Activated CD8-positive, alpha-beta memory T cell treated with anti-CD3 and anti-CD28 coated beads, Interleukin-2, amount 50 U/mL, for 24 hours (primary cell): Measurements from ENCODE around the gene CACNA1G.

ENCODE experiments used
- DNase-seq: peaks from one replicate; pipeline ENCODE4 v3.0.0-alpha.2; 2020; ENCODE audit errors: extremely low read depth

CACNA1G gene

GRCh38 chr17:50548831-50549230 lies 11.7 kb upstream of the CACNA1G start:
- DNase-seq: no peak

- no peak for DNase-seq
These were observed 11.1 kb upstream of the CACNA1G start for GRCh38 chr17:50549256-50549941.

GRCh38 chr17:50549969-50550368 lies 10.5 kb upstream of the CACNA1G start:
- DNase-seq: no peak

- no peak for DNase-seq
These were observed 9.7 kb upstream of the CACNA1G start for GRCh38 chr17:50550661-50551432.

GRCh38 chr17:50551433-50551815 lies 9.1 kb upstream of the CACNA1G start:
- no peak for DNase-seq

GRCh38 chr17:50551884-50552283 lies 8.6 kb upstream of the CACNA1G start:
- DNase-seq: no peak

- no peak for DNase-seq
These were observed 6.3 kb upstream of the CACNA1G start for GRCh38 chr17:50554201-50554600.

- DNase-seq: no peak
These were observed 3.7 kb upstream of the CACNA1G start for GRCh38 chr17:50556803-50557202.

- no peak for DNase-seq
These were observed 2.9 kb upstream of the CACNA1G start for GRCh38 chr17:50557630-50558029.

GRCh38 chr17:50558091-50558490 lies 2.4 kb upstream of the CACNA1G start:
- DNase-seq: no peak

- DNase-seq: no peak
These were observed 2.0 kb upstream of the CACNA1G start for GRCh38 chr17:50558581-50558940.

GRCh38 chr17:50558941-50559614 lies 1.4 kb upstream of the CACNA1G start:
- no peak for DNase-seq

GRCh38 chr17:50559674-50560184 lies 786 bp upstream of the CACNA1G start:
- no peak for DNase-seq

GRCh38 chr17:50560931-50561745 lies 623 bp downstream of the CACNA1G start:
- DNase-seq: no peak

- DNase-seq: no peak
These were observed 1.2 kb downstream of the CACNA1G start for GRCh38 chr17:50561746-50562141.

GRCh38 chr17:50562242-50563091 lies 2.0 kb downstream of the CACNA1G start:
- DNase-seq: no peak

GRCh38 chr17:50563092-50563511 lies 2.6 kb downstream of the CACNA1G start:
- no peak for DNase-seq

- no peak for DNase-seq
These were observed 4.4 kb downstream of the CACNA1G start for GRCh38 chr17:50564916-50565315.

GRCh38 chr17:50565402-50566350 lies 5.2 kb downstream of the CACNA1G start:
- no peak for DNase-seq

GRCh38 chr17:50566886-50567285 lies 6.4 kb downstream of the CACNA1G start:
- no peak for DNase-seq
